ENCODE results near the gene UPK3BL2.
"Not testable (repeated sequence)": the region's sequence is repeated elsewhere in the genome, so short reads cannot be mapped to it uniquely, and the experiment has no call there.

DNA sequence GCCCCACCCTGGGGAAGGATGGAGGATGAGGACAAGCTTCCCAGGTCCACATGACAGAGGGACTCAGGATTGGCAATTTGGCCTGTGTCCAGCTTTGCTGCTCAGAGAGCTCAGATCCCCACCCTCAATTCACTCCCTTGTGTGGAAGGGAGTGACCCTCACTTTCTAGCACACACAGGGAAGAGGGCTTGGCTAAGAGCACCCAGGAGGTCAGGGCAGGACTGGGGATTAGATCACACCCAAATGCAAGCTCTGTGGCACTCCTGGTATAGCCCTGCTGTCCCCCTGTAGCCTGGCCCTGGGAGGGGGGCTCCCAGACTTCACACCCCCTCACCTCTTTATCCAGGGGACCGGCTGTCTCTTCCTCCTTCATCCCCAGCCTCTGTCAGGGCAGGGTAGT lies 876 bp upstream of the UPK3BL2 start:
- TF ChIP-seq, protein P1, sequence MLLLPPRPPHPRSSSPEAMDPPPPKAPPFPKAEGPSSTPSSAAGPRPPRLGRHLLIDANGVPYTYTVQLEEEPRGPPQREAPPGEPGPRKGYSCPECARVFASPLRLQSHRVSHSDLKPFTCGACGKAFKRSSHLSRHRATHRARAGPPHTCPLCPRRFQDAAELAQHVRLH (CRISPR knock-in tag; IDR thresholded peaks at IDR 0.05; ENCODE audit: borderline replicate concordance, low read depth) = not testable (repeated sequence)
- TF ChIP-seq KAT7 (CRISPR knock-in tag; IDR thresholded peaks at IDR 0.05; ENCODE audit: borderline replicate concordance); KDM5A (IDR thresholded peaks at IDR 0.05; ENCODE audit: borderline replicate concordance, low read length); ZFP1 (CRISPR knock-in tag; IDR thresholded peaks at IDR 0.05); NR2C2 (CRISPR knock-in tag; IDR thresholded peaks at IDR 0.05; ENCODE audit: borderline replicate concordance); MTA3 (CRISPR knock-in tag; IDR thresholded peaks at IDR 0.05): not testable (repeated sequence)
- TF ChIP-seq, protein P2, sequence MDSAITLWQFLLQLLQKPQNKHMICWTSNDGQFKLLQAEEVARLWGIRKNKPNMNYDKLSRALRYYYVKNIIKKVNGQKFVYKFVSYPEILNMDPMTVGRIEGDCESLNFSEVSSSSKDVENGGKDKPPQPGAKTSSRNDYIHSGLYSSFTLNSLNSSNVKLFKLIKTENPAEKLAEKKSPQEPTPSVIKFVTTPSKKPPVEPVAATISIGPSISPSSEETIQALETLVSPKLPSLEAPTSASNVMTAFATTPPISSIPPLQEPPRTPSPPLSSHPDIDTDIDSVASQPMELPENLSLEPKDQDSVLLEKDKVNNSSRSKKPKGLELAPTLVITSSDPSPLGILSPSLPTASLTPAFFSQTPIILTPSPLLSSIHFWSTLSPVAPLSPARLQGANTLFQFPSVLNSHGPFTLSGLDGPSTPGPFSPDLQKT (CRISPR knock-in tag; IDR thresholded peaks at IDR 0.05; ENCODE audit: borderline replicate concordance) = not testable (repeated sequence)
- TF ChIP-seq, protein P3, sequence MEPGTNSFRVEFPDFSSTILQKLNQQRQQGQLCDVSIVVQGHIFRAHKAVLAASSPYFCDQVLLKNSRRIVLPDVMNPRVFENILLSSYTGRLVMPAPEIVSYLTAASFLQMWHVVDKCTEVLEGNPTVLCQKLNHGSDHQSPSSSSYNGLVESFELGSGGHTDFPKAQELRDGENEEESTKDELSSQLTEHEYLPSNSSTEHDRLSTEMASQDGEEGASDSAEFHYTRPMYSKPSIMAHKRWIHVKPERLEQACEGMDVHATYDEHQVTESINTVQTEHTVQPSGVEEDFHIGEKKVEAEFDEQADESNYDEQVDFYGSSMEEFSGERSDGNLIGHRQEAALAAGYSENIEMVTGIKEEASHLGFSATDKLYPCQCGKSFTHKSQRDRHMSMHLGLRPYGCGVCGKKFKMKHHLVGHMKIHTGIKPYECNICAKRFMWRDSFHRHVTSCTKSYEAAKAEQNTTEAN (CRISPR knock-in tag; conservative IDR thresholded peaks at IDR 0.05) = not testable (repeated sequence)

Data from HepG2 (cell line).